HG03378 (cell line): ENCODE data around the gene GPR26.

Source experiments
- ATAC-seq: cut with Tn5 transposase; IDR thresholded peaks from one replicate; pipeline ENCODE4 v1.9.1; 2021; ENCODE audit warnings: mild to moderate bottlenecking, moderate library complexity; ENCODE audit not compliant: unreplicated experiment

Gene GPR26, protein sequence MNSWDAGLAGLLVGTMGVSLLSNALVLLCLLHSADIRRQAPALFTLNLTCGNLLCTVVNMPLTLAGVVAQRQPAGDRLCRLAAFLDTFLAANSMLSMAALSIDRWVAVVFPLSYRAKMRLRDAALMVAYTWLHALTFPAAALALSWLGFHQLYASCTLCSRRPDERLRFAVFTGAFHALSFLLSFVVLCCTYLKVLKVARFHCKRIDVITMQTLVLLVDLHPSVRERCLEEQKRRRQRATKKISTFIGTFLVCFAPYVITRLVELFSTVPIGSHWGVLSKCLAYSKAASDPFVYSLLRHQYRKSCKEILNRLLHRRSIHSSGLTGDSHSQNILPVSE

GRCh38 chr10:123666318-123667236, at the start of gene GPR26:
Gene GPR26, plus strand, starts transcription at chr10:123666355. Its CDS starts 53 bp downstream, at chr10:123666408.
- ATAC-seq, result no peak

- no peak for ATAC-seq
Observed at GRCh38 chr10:123618224-123618623, 47.9 kb upstream of the GPR26 start.

GRCh38 chr10:123619067-123619855, 46.9 kb upstream of the GPR26 start:
- ATAC-seq, result no peak

GRCh38 chr10:123620621-123621020, 45.5 kb upstream of the GPR26 start:
- no peak for ATAC-seq

DNA sequence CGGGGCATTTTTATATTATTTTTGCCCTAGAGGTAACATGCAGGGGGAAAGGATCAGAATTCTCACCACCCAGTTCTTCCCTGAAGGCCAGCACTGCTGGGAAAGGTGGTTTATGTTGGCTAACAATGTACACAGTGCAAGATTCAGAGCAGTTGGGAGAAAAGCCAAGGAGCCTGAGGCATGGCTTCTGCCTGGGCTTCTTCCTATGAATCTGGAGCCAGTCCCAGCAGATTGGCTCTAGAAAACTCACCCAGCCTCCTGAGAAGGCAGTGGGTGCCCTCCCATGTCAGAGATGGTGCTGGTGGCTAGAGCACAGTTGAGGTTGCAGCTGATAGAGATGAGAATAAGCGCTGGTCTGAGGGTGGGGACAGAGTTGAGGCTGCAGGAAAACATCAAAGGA, 44.7 kb upstream of the GPR26 start:
- ATAC-seq, result no peak

- no peak for ATAC-seq
Observed at GRCh38 chr10:123621916-123622315, 44.2 kb upstream of the GPR26 start.

GRCh38 chr10:123622381-123622780, 43.8 kb upstream of the GPR26 start:
- no peak for ATAC-seq

DNA sequence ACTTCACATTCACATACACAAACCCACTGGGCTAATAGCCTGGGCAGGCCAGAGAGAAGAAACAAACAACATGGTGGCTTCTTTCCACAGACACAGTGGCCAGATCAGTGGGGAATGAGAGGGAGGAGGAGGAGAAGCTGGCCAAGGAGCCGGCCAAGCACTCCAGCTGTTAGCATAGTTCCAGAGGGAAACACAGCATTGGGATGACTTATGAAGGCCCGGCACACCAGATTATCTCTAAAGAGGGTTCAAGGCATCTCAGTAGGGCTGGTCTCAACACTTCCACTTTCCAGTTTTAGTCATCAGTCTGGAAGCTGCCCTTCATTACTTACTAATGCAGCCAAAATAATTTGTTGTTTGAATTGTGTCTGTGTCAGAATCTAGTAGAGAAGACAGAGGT, 42.1 kb upstream of the GPR26 start:
- no peak for ATAC-seq

GRCh38 chr10:123633106-123633505, 33.0 kb upstream of the GPR26 start:
- ATAC-seq, result no peak

- ATAC-seq, result no peak
Observed at GRCh38 chr10:123633636-123634035, 32.5 kb upstream of the GPR26 start.

- no peak for ATAC-seq
Observed at GRCh38 chr10:123634221-123634620, 31.9 kb upstream of the GPR26 start.

DNA sequence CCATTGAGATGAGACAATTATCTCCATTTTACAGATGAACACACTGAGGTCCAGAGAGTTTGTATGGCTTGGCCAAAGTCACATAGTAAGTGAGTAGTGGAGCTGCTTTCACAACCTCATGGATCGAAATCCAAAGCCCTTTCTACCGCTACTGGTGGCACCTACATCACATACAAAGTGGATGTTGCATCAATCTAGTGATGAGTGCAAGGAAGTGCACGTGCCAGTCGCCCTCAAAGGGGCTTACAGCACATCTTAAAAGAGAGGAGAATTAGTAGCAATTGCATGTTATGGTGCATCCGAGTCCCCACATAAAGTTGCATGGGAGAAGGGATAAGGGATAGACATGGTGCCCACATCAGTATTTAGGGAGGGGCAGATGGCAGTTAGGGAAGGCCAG, 31.0 kb upstream of the GPR26 start:
- no peak for ATAC-seq

GRCh38 chr10:123635745-123636144, 30.4 kb upstream of the GPR26 start:
- ATAC-seq, result no peak

GRCh38 chr10:123636598-123637325, 29.4 kb upstream of the GPR26 start:
- ATAC-seq, result no peak

- ATAC-seq, result no peak
Observed at GRCh38 chr10:123637326-123637880, 28.8 kb upstream of the GPR26 start.

DNA sequence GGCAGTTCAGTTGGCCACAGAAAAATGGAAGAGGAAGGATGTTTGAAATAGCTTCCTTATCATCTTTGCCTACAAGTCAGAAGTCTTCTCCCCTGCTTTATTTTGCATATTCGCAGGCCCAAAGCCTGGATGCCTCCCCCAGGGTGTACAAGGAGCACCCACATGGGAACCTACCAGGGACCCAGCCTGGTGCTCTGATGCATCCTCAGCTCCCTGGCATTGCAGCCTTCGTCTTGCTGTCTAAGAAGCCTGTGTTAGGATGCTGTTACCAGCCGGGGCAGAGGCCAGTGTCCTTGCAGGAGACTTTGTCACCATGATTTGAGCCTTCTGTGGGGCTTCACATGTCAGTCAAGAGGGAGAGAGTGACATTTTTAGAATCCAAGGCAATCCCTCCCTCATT, 27.0 kb upstream of the GPR26 start:
- ATAC-seq, result no peak

DNA sequence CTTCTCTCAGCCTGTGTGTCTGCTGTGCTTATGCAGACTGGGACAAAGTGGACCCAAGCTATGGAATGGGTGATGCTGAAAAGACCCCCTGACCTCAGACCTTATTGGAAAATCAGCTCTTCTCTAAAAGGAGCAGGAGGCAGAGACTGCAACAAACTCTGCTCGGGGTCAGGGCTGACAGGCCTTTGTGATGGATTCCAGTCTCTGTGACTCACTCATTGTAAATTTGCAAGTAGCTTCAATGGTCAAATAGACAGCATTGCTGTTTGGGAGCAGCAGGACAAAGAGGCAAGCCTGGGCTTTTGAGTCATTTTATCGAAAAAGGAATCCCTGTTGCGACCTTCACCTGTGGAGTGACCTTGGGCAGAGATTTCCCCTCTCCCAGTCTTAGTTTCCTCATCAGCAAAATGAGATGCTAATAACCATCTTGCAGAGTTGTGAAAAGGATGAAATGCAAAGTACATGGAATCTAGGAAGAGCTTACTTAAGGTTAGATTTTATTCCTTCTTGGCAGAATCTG, 26.1 kb upstream of the GPR26 start:
- ATAC-seq, result no peak

- ATAC-seq, result no peak
Observed at GRCh38 chr10:123642293-123642692, 23.9 kb upstream of the GPR26 start.

DNA sequence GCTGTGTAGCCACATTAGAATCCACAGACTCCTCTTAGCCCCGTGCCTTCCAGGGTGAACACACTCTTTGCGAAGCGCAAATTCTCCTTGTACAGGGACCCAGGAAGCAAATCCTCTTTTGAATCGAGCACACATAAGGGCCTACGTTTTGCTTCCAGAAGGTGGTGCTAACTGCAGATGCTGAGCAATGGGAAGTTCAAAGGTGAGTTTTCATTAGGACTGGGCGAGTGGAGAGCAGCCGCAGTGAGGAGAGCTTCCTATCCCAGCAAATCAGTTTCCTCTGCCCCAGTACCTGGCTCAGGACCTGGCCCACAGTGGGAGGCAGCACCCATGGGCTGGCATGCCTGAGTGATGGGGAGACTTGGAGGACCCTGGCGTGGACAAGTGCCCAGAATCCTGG, 23.5 kb upstream of the GPR26 start:
- ATAC-seq, result no peak

DNA sequence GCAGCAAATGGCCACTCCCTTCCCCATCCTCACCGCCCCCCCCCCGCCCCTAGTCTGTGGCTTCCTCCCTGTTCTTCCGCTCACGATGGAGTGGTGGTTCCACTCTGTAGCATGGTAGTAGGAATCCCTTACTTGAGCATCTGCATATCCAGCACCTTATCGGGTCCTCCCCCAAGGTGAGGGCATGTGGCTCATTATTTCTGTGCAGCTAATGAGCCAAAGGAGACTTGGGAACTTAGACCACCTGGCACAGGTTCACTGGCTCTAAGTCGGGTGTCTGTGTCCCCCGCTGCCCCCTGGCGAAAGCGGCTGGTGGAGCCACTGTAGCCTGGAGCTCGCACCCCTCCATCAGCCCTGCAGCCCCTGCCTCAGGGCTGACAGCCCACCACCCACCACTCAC, 22.8 kb upstream of the GPR26 start:
- no peak for ATAC-seq
